Endothelial cell of umbilical vein (primary cell): ENCODE results near the gene PIK3CB. TPM values are rescaled to one million over a fixed set of nuclear protein-coding genes. Genes with fewer than 3 reads are reported as not detected.

ENCODE experiments used
- BruUV-seq: library from RNA; stranded (reverse); fragments of 400-500 nt; replicated peaks from 2 replicates; lab custom pipeline; 2021; lab: Mats Ljungman, UMichigan
- CTCF ChIA-PET: fragments of 300-600, 350-600 bp; sonication (Branson Sonifier 250); formaldehyde crosslinking; loops from one replicate; lab custom pipeline; 2021; ENCODE audit warnings: antibody characterized with exemption, inconsistent platforms; lab: Charles Lee
- POLR2A ChIA-PET: fragments of 300-600, 350-600 bp; sonication (Branson Sonifier 250); formaldehyde crosslinking; loops from one replicate; lab custom pipeline; 2021; ENCODE audit warnings: antibody characterized with exemption, inconsistent platforms; lab: Charles Lee
- DNase-seq: peaks from one replicate; pipeline ENCODE4 v3.0.0-alpha.2; 2011; ENCODE audit warnings: low read depth, low spot score
- FAIRE-seq: peaks from 2 replicates; lab custom pipeline; 2011; peaks lifted over from hg19 to GRCh38; lab: Jason Lieb, UNC
- H2AFZ ChIP-seq: 2 replicates; pipeline ENCODE4 v1.6.0; 2012; ENCODE audit warnings: low read depth, low read length, control low read depth, inconsistent platforms
- H3K27ac ChIP-seq: 2 replicates; pipeline ENCODE4 v1.5.1; 2011; ENCODE audit warnings: low read depth, mild to moderate bottlenecking, control low read depth, low read length, moderate library complexity; ENCODE audit not compliant: insufficient read depth
- H3K27me3 ChIP-seq, 2 experiments: 2 replicates each; pipeline versions ENCODE4 v1.6.0 to v1.6.1; 2011; ENCODE audit warnings: low read length in 2 of 2, mixed read lengths in 1 of 2; ENCODE audit not compliant: control insufficient read depth in 2 of 2, insufficient read depth in 2 of 2
- H3K36me3 ChIP-seq, 2 experiments: 2 replicates in 1 of 2; 3 replicates in 1 of 2; pipeline ENCODE4 v1.5.1; 2011; ENCODE audit warnings: low read length in 2 of 2, mild to moderate bottlenecking in 1 of 2, moderate library complexity in 1 of 2; ENCODE audit not compliant: control insufficient read depth in 2 of 2, insufficient read depth in 2 of 2; ENCODE audit errors: extremely low read depth in 1 of 2
- H3K4me1 ChIP-seq: 3 replicates; pipeline ENCODE4 v1.5.1; 2011; ENCODE audit warnings: mild to moderate bottlenecking, low read length; ENCODE audit not compliant: control insufficient read depth, insufficient read depth; ENCODE audit errors: extremely low read depth
- H3K4me2 ChIP-seq: 2 replicates; pipeline ENCODE4 v1.6.1; 2011; ENCODE audit warnings: low read length, control low read depth, mixed read lengths; ENCODE audit not compliant: insufficient read depth
- H3K4me3 ChIP-seq, 3 experiments: fragments of 200-600 bp in 1 of 3; sonication (generic), shearing (Covaris generic) in 1 of 3; replicated peaks in 1 of 3; 2 replicates each; pipeline ENCODE4 v1.5.1; 2011 to 2016; ENCODE audit warnings: control low read depth in 3 of 3, low read length in 3 of 3, mild to moderate bottlenecking in 2 of 3, inconsistent platforms in 1 of 3, low read depth in 1 of 3, moderate library complexity in 1 of 3; ENCODE audit not compliant: insufficient read depth in 1 of 3
- H3K79me2 ChIP-seq: 2 replicates; pipeline ENCODE4 v1.6.0; 2012; ENCODE audit warnings: low read length, inconsistent platforms; ENCODE audit not compliant: control insufficient read depth, insufficient read depth
- H3K9ac ChIP-seq: replicated peaks from 2 replicates; pipeline ENCODE3; 2011; ENCODE audit warnings: low read length, control low read depth; ENCODE audit not compliant: insufficient read depth; ENCODE audit errors: extremely low read depth
- H3K9me1 ChIP-seq: replicated peaks from 3 replicates; pipeline ENCODE4 v1.6.0; 2011; ENCODE audit warnings: mild to moderate bottlenecking, low read length; ENCODE audit not compliant: control insufficient read depth, insufficient read depth; ENCODE audit errors: extremely low read depth
- H3K9me3 ChIP-seq: replicated peaks from 2 replicates; pipeline ENCODE4 v1.5.1; 2012; ENCODE audit warnings: low read length, inconsistent platforms; ENCODE audit not compliant: control insufficient read depth, insufficient read depth
- H4K20me1 ChIP-seq: replicated peaks from 2 replicates; pipeline ENCODE3; 2011; ENCODE audit warnings: mild to moderate bottlenecking, low read length; ENCODE audit not compliant: control insufficient read depth, insufficient read depth; ENCODE audit errors: extremely low read depth
- CTCF ChIP-seq, 2 donors: IDR thresholded peaks; 1 replicate in 1 of 2; 2 replicates in 1 of 2; pipeline ENCODE4 v1.5.1; 2011; ENCODE audit warnings: low read length in 2 of 2, mild to moderate bottlenecking in 2 of 2, moderate library complexity in 2 of 2, control low read depth in 1 of 2, inconsistent platforms in 1 of 2, low read depth in 1 of 2; ENCODE audit not compliant: insufficient read depth in 1 of 2; ENCODE audit errors: extremely low read depth in 1 of 2
- EZH2 ChIP-seq: IDR thresholded peaks from 2 replicates; pipeline ENCODE4 v1.6.1; 2012; ENCODE audit warnings: borderline replicate concordance, low read depth, mild to moderate bottlenecking, moderate library complexity, low read length, inconsistent platforms; ENCODE audit not compliant: severe bottlenecking
- FOS ChIP-seq: IDR thresholded peaks from 2 replicates; pipeline ENCODE4 v1.6.1; 2011; ENCODE audit warnings: mild to moderate bottlenecking, low read length, moderate library complexity, borderline replicate concordance; ENCODE audit not compliant: insufficient read depth
- GATA2 ChIP-seq: IDR thresholded peaks from 2 replicates; pipeline ENCODE4 v1.7.0; 2011; ENCODE audit warnings: low read depth, mild to moderate bottlenecking, moderate library complexity, mixed read lengths, low read length; ENCODE audit not compliant: insufficient read length, insufficient read depth
- JUN ChIP-seq: IDR thresholded peaks from 2 replicates; pipeline ENCODE4 v1.6.1; 2011; ENCODE audit warnings: borderline replicate concordance, low read depth; ENCODE audit not compliant: insufficient read length, insufficient read depth
- MAX ChIP-seq: IDR thresholded peaks from 2 replicates; pipeline ENCODE4 v1.6.1; 2011; ENCODE audit not compliant: insufficient read depth, insufficient read length
- MYC ChIP-seq: IDR thresholded peaks from one replicate; pipeline ENCODE4 v1.6.1; 2011; ENCODE audit warnings: mild to moderate bottlenecking, low read depth, low read length
- POLR2A ChIP-seq: IDR thresholded peaks from 2 replicates; pipeline ENCODE4 v1.6.1; 2012; ENCODE audit warnings: low read depth, mild to moderate bottlenecking, control low read depth, low read length
- POLR2AphosphoS5 ChIP-seq: IDR thresholded peaks from 2 replicates; pipeline ENCODE4 v1.6.1; 2012; ENCODE audit warnings: low read depth, mild to moderate bottlenecking, control low read depth, low read length, moderate library complexity; ENCODE audit not compliant: insufficient read depth
- dilution Hi-C: fragments of 300-500 bp; cut with MboI; formaldehyde crosslinking; loops from one replicate; pipeline ENCODE4 v1.15.0; 2019; ENCODE audit warnings: low sequenced_read_pairs; ENCODE audit not compliant: extremely low pct_ligation_motif_present
- intact Hi-C: fragments of 100-400 bp; cut with micrococcal nuclease; formaldehyde crosslinking; loops from one replicate; pipeline ENCODE4 v1.10.0; 2022
- polyA plus RNA-seq, 4 experiments: library from polyadenylated mRNA; depleted of rRNA in 3 of 4; stranded (reverse) in 3 of 4; unstranded in 1 of 4; fragments of >200 nt; gene quantifications; 2 replicates each; pipeline versions ENCODE4 v1.2.1 to v1.2.3, GENCODE V29; 2011 to 2012; ENCODE audit warnings: missing spikeins in 1 of 4
- total RNA-seq: library from RNA; stranded (reverse); gene quantifications from 2 replicates; pipeline ENCODE4 v1.2.3, GENCODE V29; 2021

The PIK3CB gene
- total and polyA plus RNA-seq, 2 donors (not counting 3 experiments of a cell fraction or from before 2014, with no cell fraction given): 9.0 to 29.8 TPM

GRCh38 chr3:138705675-138706074 lies 129.1 kb downstream of the PIK3CB start:
- no peak overlapping the region for H3K9ac ChIP-seq
- ChIA-PET CTCF (interaction anchor here (1.4 to 18.4 kb wide), 2 partner anchors 69 to 212 kb away, joined by 3 to 862 read pairs; no protein-coding TSS in a partner anchor), POLR2A (no interaction called here)
- H3K27ac ChIP-seq: no peak overlapping the region
- H3K4me1 ChIP-seq: no peaks in the 10 kb centered on the region
- H3K79me2 ChIP-seq: no peaks in the 10 kb centered on the region
- H2AFZ ChIP-seq: no peak overlapping the region
- no peaks in the 10 kb centered on the region for H4K20me1 ChIP-seq
- H3K9me3 ChIP-seq: no peaks in the 10 kb centered on the region
- no peak for TF ChIP-seq EZH2
- TF ChIP-seq MAX: no peak
- TF ChIP-seq POLR2AphosphoS5: no peak
- no peak for TF ChIP-seq GATA2
- TF ChIP-seq FOS: no peak
- no peak for TF ChIP-seq MYC
- TF ChIP-seq JUN: no peak
- no peak for TF ChIP-seq CTCF (IDR thresholded peaks at IDR 0.05; ENCODE audit: extremely low read depth in 1 of 2, insufficient read depth in 1 of 2, low read depth in 1 of 2, low read length in 2 of 2)
- TF ChIP-seq POLR2A: no peak
- no peak overlapping the region for H3K4me3 ChIP-seq
- intact Hi-C loops (no loop called here), dilution Hi-C loops (no loop called here)
- FAIRE-seq: peak; percentile 4
- no peak overlapping the region for H3K4me2 ChIP-seq
- no peak for DNase-seq
- H3K27me3 ChIP-seq: no peaks in the 10 kb centered on the region
- BruUV-seq: no TSS peak
- H3K9me1 ChIP-seq: no peaks in the 10 kb centered on the region
- peaks cover 0 to 3% of the 10 kb centered on the region in 2 experiments for H3K36me3 ChIP-seq
